Activated naive CD4-positive, alpha-beta T cell treated with anti-CD3 and anti-CD28 coated beads, Interleukin-2, amount 50 U/mL, for 16 hours (primary cell): Measurements from ENCODE around the gene AMPD2.

ENCODE experiments used
- DNase-seq: peaks from one replicate; pipeline ENCODE4 v3.0.0-alpha.2; 2020

AMPD2 gene

DNA sequence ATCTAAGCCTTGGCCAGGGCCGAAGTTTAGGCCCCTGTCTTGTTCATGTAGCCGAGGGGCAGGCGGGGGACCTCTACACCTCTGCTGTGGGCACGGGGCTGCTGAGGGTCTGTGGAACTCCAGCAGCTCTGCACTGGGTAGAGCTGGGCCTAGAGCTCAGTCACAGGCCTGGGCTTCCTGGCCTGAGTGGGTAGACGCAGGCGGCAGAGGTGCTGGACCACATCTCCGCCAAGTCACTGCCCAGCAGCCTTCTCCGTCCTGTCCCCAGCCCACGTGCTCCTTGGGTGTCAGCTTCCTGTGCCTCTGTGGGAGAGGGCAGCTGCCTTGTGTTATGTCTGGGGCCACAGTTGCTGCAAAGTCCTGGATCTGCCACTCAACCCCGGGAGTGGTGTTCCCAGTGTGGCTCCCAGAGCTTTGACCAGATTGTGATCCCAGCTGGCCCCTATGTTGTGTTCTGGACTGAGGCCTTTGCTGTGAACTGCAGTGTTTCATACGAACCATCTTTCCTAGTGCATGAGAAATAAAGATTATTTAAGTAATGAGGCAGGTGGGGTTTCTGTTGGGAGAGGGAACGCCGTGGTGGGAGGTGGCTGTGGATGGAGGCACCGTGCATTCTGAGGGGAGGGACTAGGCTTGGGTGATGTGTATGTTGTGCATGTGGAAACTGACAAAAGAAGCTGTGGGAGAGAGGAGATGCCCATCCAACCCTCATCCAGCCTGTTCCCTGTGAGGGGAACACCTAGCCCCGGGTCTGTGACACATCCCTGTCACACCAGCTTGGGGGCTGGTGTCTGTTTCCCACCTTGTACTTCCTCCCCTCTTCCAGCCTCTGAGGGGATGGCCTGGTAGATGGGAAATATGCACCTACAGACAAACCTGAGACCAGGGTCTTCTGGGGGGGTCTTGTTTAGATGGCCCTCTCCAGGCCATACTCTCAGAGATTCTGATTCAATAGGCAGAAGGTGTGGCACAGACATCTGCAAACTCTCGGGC lies 12.2 kb downstream of the AMPD2 start:
- DNase-seq = no peak

DNA sequence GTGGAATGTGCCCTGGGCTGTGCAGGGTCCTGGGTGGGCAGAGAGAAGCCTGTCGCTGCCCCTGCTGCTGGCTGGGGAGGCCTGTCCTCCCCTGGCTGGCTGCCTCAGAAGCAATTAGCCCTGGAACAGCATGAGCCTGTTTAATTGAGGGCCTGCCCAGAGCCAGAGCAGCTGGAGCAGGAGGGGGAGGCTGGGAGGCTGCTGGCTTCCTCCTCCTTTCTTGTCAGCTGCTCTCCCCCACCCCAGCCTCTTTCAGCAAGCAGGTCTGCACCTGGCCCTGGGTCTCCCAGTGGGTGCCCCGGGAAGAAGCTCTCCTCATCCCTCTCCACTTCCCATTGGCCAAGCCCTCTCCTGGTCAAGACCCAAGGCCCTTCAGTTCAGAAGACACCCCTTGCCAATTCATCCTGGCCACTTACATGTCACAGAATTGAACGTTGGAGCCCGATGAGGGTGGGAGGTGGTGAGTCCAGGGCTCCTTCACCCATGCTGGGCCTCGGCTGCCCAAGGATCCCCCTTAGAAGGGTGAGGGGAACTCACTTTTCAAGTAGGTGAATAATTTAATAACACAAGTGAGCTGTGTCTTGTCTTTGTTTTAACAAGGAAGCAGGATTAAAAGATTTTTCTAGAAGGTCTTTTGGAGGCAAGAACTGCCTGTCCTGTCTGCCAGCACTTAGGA lies 13.2 kb downstream of the AMPD2 start:
- no peak for DNase-seq

DNA sequence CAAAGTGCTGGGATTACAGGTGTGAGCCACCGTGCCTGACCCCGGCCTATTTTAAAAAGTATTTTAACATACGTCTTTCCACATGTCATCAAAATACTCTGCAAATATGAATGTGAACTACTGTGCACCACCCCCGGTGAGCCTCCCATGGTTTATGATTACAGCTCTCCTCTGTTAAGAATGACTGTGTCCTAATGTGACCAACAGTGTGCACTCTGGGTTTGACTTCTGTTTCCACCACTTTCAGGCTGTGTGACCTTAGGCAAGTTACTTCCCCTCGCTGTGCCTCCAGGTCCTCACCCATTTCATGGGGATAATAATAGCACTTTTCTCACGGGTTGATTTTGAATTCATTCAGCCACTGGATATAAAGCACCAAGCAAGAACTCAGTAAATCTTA lies 14.7 kb downstream of the AMPD2 start:
- no peak for DNase-seq

DNA sequence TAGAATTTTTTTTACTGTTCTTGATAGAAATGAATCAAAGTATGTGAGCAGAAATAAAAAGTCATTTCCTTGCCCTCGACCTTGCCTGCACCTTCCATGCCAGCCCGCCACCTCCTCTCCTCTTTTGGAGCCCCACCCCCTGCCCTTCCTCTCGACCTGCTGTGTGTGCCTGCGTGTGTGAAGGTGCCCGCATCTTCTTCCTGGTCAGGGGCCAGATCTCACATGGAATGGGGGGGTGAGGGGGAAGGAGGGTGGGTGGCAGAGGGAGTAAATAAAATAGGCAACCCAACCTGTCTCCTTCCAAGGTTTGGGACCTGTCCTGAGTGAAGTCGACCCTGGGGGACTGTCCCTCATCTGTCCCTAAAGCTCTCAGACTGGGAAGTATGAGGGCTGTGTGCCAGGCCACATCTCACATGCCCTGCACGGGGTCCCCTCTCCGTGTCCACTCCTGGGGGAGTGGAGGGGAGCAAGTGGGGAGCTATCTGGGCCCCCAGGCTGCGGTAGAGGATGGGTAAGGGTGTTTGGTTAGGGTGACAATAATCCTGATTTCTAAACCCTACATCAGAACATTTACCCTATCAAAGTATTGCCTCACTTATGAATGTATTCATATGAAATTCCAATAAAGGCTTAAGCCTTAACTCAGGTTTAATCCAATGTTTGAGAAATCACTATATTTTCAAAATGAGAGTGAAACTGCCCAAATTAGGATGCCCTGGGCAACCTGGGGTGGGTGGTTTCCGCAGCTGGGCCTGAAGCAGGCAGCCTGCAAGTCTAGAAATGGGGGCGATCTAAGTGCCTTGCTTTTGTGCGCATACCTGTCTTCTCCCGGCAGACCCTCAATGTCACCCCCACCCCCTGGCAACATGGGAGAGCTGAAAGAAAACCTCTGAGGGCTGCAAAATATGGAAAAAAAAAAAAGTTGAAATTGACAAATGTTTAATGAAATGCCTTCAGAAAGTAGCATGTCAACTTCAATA lies 15.4 kb downstream of the AMPD2 start:
- no peak for DNase-seq

DNA sequence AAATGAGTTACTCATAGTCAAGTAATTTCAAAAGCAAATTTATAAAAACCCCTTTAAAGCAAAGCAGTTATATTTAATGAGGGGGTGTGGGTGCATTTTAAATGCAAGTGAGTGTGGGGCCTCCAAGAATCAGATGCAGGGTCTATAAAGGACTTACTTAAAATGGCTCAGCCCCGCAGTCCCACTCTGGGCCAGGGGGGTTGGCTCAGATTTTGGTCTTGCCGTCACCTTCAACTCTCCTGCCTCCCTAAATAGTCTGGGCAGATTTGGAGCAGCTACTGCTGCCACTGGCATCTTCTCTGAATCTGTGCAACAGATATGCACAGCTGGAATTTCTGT lies 16.2 kb downstream of the AMPD2 start:
- DNase-seq = no peak

DNA sequence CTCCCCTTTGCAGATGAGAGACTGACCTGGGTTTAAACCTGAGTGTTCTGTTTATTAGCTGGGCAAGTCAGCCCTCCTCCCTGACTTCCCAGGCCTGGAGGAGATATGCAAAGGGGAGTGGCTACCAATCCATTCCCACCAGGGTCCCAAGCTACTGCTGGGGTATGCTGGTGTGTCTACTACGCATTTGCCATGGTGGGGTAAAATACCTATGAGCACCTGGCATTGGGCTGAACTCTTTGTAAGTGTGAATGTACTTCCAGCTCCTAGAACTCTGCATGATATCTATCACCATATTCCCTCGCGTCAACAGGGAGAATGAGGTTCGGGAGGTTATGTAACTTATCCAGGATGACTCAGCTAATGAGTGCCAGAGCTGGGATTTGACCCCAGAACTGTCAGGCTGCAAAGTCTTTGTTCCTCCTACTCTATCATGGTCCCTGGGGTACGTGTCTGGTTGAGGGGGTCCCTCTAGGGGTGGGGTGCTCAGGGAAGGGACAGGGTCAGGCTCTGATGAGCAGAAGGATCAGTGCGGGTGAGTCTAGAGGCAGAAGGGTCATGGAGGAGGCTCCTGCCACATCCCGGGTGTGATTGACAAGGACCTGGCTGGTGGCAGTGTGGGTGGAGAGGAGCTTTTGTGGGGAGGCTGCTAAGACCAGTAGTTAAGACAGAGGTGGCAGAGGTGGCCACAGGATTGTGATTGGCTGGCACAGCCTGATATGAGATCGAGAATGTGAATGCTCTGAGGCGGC lies 16.7 kb downstream of the AMPD2 start:
- no peak for DNase-seq

- DNase-seq = no peak
These were observed 17.8 kb downstream of the AMPD2 start for GRCh38 chr1:109637446-109637845.

GRCh38 chr1:109639063-109639840 lies 19.6 kb downstream of the AMPD2 start:
- no peak for DNase-seq

GRCh38 chr1:109639841-109640184 lies 20.2 kb downstream of the AMPD2 start:
- no peak for DNase-seq

- peak; percentile 91 for DNase-seq
These were observed 20.7 kb downstream of the AMPD2 start for GRCh38 chr1:109640285-109640865.

DNA sequence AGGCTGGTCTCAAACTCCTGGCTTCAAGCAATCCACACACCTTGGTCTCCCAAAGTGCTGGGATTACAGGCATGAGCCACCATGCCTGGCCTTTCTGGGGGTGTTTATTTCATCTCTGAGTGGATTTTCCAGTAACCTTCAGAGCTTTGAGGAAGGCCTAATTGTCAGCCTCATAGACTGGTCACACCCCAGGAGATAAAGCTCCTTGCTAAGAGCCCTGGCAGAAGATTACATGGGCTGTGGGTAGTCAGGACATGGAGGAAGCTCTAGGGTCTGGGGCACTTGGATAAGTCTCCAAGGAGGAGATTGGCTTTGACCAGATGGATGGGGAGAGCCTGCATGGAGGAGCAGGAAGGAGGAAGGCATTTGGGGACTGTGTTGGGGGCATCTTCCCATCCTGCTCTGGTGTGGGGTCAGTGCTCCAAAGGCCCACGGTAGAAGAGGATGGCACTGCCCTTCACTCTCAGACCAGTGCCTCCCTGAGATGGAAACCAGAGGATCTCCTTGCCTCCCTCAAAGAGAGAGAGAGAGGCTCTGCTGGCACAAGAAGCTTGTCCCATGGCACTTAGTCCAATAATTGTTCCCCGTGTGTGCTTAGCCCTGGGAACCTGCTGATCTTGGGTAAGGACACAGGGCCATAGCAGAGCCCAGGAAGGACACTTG lies 21.6 kb downstream of the AMPD2 start:
- DNase-seq = no peak

GRCh38 chr1:109641861-109642260 lies 22.2 kb downstream of the AMPD2 start:
- no peak for DNase-seq

GRCh38 chr1:109642626-109643025 lies 23.0 kb downstream of the AMPD2 start:
- no peak for DNase-seq

DNA sequence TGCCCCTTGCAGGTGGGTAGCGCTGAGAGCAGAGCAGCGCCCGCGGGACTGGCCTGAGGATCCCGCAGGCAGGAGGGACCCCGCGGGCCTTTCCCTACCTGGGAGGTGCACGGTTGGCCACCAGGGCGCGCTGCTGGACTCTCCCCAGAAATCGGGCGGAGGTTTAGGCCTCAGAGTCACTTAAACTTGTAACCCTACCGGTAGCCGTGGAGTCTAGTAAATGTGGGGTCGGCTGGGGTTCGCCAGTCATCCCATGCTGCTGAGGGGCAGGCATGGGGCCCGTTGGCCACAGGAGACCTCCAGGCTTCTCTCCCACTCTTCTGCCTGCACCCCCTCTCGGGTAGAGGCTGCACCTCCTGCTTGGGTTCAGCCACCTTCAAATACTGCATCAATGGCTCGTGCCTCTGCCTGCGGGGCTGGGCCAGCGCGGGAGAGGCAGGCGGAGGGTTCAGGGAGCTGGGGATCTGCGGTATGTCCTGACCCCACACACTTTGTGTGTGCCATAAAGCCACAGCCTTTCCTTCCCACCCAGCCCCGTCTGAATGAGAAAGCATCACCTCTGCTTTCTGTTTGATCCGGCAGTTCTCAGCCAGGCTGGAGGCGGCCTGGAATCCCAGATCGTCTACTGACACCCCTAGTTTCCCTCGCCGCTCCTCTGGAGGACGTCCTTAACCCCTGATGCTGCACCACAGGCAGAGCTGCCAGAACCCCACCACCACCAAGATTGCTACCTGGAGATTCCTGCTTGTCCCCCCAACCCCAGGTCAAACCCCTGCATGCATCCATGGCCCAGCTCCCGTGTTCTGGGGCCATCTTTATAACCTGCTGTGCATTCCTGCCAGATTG lies 24.0 kb downstream of the AMPD2 start:
- peak; percentile 90 for DNase-seq

DNA sequence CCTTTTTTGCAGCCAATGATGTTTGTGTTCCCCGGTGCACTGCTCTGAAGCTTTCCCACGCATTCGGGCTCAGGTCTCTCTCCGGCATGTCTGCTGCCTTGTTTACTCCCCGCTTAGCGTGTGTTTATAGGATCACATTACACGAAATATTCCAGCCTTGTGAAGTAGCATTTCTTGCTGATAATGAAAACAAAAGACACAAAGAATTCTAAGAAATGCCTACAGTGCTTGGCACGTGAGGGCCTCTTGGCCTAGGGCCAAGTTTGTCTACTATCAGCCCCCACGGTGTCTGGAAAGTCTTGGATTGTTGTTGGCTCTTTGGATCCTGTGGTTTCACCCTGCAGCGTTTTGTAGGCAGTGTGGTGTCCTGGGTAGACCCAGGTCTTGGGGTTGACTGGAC lies 25.0 kb downstream of the AMPD2 start:
- DNase-seq = no peak

GRCh38 chr1:109649491-109649914 lies 29.9 kb downstream of the AMPD2 start:
- no peak for DNase-seq

DNA sequence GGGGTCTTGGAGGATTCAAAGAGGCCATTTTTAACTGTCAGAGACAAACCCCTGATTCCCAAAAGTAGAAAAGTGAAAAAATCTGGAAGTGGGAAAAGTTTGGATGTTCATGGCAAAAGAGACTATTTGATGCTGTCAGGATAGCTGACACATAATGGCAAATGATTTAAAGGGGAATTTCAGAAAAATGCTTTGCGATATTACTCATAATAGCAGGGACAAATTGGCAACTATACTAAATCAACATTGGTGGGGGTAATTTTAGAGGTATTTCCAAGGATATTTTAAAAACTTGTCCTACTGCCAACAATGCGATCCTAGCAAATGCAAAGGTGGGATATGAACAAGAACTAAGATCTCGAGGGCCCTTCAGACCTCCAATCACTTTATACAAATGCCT lies 31.0 kb downstream of the AMPD2 start:
- DNase-seq = no peak

DNA sequence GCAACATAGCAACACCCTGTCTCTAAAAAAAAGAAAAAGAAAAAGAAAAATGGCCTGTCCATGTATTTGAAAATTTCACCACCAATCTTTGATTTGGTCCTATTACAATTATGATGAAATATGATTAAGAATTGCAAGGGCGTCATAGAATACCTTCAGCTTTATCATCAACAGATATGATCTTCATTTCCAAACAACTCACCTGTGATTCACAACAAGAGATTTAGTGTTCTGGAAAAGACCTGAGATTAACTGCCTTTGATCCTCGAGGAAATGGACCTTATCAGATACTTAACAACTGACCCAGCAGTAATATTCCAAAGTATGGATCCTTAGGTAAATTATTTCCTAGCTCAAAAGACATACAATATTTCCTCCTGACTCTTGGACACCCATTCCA lies 32.8 kb downstream of the AMPD2 start:
- no peak for DNase-seq

GRCh38 chr1:109653306-109653705 lies 33.7 kb downstream of the AMPD2 start:
- DNase-seq = no peak

DNA sequence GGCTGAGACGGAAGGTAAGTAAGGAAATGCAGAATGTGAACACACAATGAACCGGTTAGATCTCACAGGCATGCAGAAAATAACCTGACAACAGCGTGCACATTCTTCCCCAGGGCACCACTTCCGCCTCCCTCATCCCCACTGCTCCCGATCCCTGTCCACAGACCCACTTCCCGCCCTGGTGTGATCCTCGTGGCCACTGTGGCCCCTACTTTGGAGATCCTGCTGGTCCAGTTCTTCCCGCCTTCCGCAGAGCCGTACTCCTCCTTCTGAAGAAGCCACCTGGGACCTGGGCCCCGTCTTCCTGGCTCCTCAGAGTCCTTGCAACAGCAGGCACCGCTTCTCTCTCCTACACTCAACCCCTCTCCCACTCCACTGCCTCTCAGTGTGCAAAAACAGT lies 34.9 kb downstream of the AMPD2 start:
- no peak for DNase-seq
